IMR-90 (cell line): Measurements from ENCODE around the gene CD70. TPM values are rescaled to one million over a fixed set of nuclear protein-coding genes. Genes with fewer than 3 reads are reported as not detected.

Experiments
- ATAC-seq: fragments of 200-7000 bp; cut with Tn5 transposase; 2 replicates; pipeline ENCODE4 v1.9.1; 2020; ENCODE audit warnings: low read depth, mild to moderate bottlenecking, moderate library complexity
- BruUV-seq: library from RNA; stranded (reverse); fragments of 400-500 nt; replicated peaks from 2 replicates; lab custom pipeline; 2021; lab: Mats Ljungman, UMichigan
- CTCF ChIA-PET: fragments of 300-600 bp; formaldehyde crosslinking; extraction: SDS; loops from one replicate; lab custom pipeline; 2021; ENCODE audit warnings: antibody characterized with exemption; lab: Yijun Ruan, JAX
- POLR2A ChIA-PET: fragments of 300-600 bp; sonication (Branson Sonifier 250); formaldehyde crosslinking; loops from one replicate; lab custom pipeline; 2022; ENCODE audit warnings: antibody characterized with exemption; ENCODE audit not compliant: unreplicated experiment; lab: Charles Lee
- DNase-seq: peaks from one replicate; pipeline ENCODE4 v3.0.0; 2013
- H2AFZ ChIP-seq: replicated peaks from 2 replicates; pipeline ENCODE3; 2013; ENCODE audit warnings: low read length, mild to moderate bottlenecking; ENCODE audit not compliant: poor library complexity
- H2AK5ac ChIP-seq: 2 replicates; pipeline ENCODE4 v1.6.1; 2013; ENCODE audit warnings: low read depth, low read length, inconsistent platforms
- H2AK9ac ChIP-seq: replicated peaks from 2 replicates; pipeline ENCODE3; 2013; ENCODE audit warnings: mild to moderate bottlenecking, low read depth, low read length, moderate library complexity; ENCODE audit not compliant: poor library complexity
- H2BK120ac ChIP-seq: 2 replicates; pipeline ENCODE4 v1.6.1; 2013; ENCODE audit warnings: low read depth, low read length, inconsistent platforms
- H2BK15ac ChIP-seq: 3 replicates; pipeline ENCODE4 v1.6.1; 2013; ENCODE audit warnings: low read depth, low read length, inconsistent platforms
- H2BK20ac ChIP-seq: 2 replicates; pipeline ENCODE4 v1.6.1; 2013; ENCODE audit warnings: low read depth, mild to moderate bottlenecking, inconsistent platforms, low read length, moderate library complexity
- H2BK5ac ChIP-seq: 2 replicates; pipeline ENCODE4 v1.6.1; 2013; ENCODE audit warnings: mild to moderate bottlenecking, low read depth, low read length, inconsistent platforms; ENCODE audit not compliant: poor library complexity, severe bottlenecking
- H3K14ac ChIP-seq: replicated peaks from 2 replicates; pipeline ENCODE4 v1.6.1; 2013; ENCODE audit warnings: low read depth, low read length, inconsistent platforms
- H3K18ac ChIP-seq: 2 replicates; pipeline ENCODE4 v1.6.1; 2013; ENCODE audit warnings: low read depth, low read length, control low read depth
- H3K23ac ChIP-seq: 2 replicates; pipeline ENCODE4 v1.6.1; 2013; ENCODE audit warnings: low read depth, low read length, inconsistent platforms
- H3K27ac ChIP-seq: 2 replicates; pipeline ENCODE4 v1.5.1; 2013; ENCODE audit warnings: mild to moderate bottlenecking, control low read depth, low read length; ENCODE audit not compliant: insufficient read depth
- H3K27me3 ChIP-seq: 2 replicates; pipeline ENCODE4 v1.6.1; 2013; ENCODE audit warnings: low read length; ENCODE audit not compliant: control insufficient read depth, insufficient read depth
- H3K36me3 ChIP-seq: 2 replicates; pipeline ENCODE4 v1.6.1; 2013; ENCODE audit warnings: low read length, mixed read lengths; ENCODE audit not compliant: control insufficient read depth, insufficient read depth
- H3K4ac ChIP-seq: 2 replicates; pipeline ENCODE4 v1.6.1; 2013; ENCODE audit warnings: low read depth, low read length, inconsistent platforms
- H3K4me1 ChIP-seq: 2 replicates; pipeline ENCODE4 v1.6.1; 2013; ENCODE audit warnings: low read length, mixed read lengths; ENCODE audit not compliant: control insufficient read depth, insufficient read depth
- H3K4me2 ChIP-seq: 2 replicates; pipeline ENCODE4 v1.6.1; 2013; ENCODE audit warnings: low read depth, mild to moderate bottlenecking, control low read depth, low read length, moderate library complexity
- H3K4me3 ChIP-seq: 2 replicates; pipeline ENCODE4 v1.5.1; 2013; ENCODE audit warnings: low read depth, mild to moderate bottlenecking, control low read depth, low read length, moderate library complexity; ENCODE audit not compliant: insufficient read depth
- H3K56ac ChIP-seq: 2 replicates; pipeline ENCODE4 v1.6.1; 2013; ENCODE audit warnings: low read length, inconsistent platforms; ENCODE audit not compliant: insufficient read depth; ENCODE audit errors: extremely low read depth
- H3K79me1 ChIP-seq, 2 experiments: 2 replicates each; pipeline ENCODE4 v1.6.1; 2013; ENCODE audit warnings: low read length in 2 of 2, inconsistent platforms in 1 of 2, low read depth in 1 of 2
- H3K9ac ChIP-seq: 2 replicates; pipeline ENCODE4 v1.6.1; 2013; ENCODE audit warnings: low read depth, low read length, control low read depth
- H3K9me1 ChIP-seq: 2 replicates; pipeline ENCODE4 v1.6.1; 2013; ENCODE audit warnings: low read length, inconsistent platforms; ENCODE audit not compliant: insufficient read depth
- H3K9me3 ChIP-seq: 2 replicates; pipeline ENCODE4 v1.6.1; 2013; ENCODE audit warnings: low read length; ENCODE audit not compliant: control insufficient read depth, insufficient read depth
- H4K20me1 ChIP-seq: 2 replicates; pipeline ENCODE4 v1.6.1; 2013; ENCODE audit warnings: low read length, inconsistent platforms; ENCODE audit not compliant: insufficient read depth
- H4K5ac ChIP-seq: 2 replicates; pipeline ENCODE4 v1.6.1; 2013; ENCODE audit warnings: mild to moderate bottlenecking, low read depth, low read length, control low read depth
- H4K8ac ChIP-seq, 2 experiments: 2 replicates each; pipeline ENCODE4 v1.6.1; 2013; ENCODE audit warnings: low read depth in 2 of 2, low read length in 2 of 2, control low read depth in 1 of 2, inconsistent platforms in 1 of 2
- H4K91ac ChIP-seq: 2 replicates; pipeline ENCODE4 v1.6.1; 2013; ENCODE audit warnings: low read depth, low read length, inconsistent platforms; ENCODE audit not compliant: insufficient read depth
- BHLHE40 ChIP-seq: fragments of 150-350 bp; IDR thresholded peaks from 2 replicates; pipeline ENCODE4 v1.6.1; 2016; ENCODE audit warnings: mild to moderate bottlenecking, low read depth, low read length
- CEBPB ChIP-seq: IDR thresholded peaks from 2 replicates; pipeline ENCODE4 v1.6.1; 2012; ENCODE audit warnings: low read depth, low read length, improper control_type of control experiment
- CHD1 ChIP-seq: IDR thresholded peaks from 2 replicates; pipeline ENCODE4 v1.6.1; 2012; ENCODE audit warnings: low read depth, low read length, improper control_type of control experiment
- FOS ChIP-seq: fragments of 150-350 bp; IDR thresholded peaks from 2 replicates; pipeline ENCODE4 v1.6.1; 2016; ENCODE audit warnings: low read depth, low read length
- MAFK ChIP-seq: IDR thresholded peaks from 2 replicates; pipeline ENCODE4 v1.6.1; 2012; ENCODE audit warnings: low read depth, low read length, improper control_type of control experiment
- MAZ ChIP-seq: IDR thresholded peaks from 2 replicates; pipeline ENCODE4 v1.6.1; 2012; ENCODE audit warnings: low read depth, mild to moderate bottlenecking, low read length, improper control_type of control experiment, moderate library complexity, borderline replicate concordance
- MXI1 ChIP-seq: IDR thresholded peaks from 2 replicates; pipeline ENCODE4 v1.6.1; 2012; ENCODE audit warnings: low read depth, mild to moderate bottlenecking, low read length, moderate library complexity, borderline replicate concordance
- NFE2L2 ChIP-seq: fragments of 150-350 bp; IDR thresholded peaks from 2 replicates; pipeline ENCODE4 v1.6.1; 2016; ENCODE audit warnings: low read depth, mild to moderate bottlenecking, low read length
- POLR2A ChIP-seq: IDR thresholded peaks from 2 replicates; pipeline ENCODE4 v1.6.1; 2012; ENCODE audit warnings: mild to moderate bottlenecking, low read depth, low read length
- RAD21 ChIP-seq: IDR thresholded peaks from 2 replicates; pipeline ENCODE4 v1.6.1; 2012; ENCODE audit warnings: low read length, improper control_type of control experiment
- RCOR1 ChIP-seq: IDR thresholded peaks from 2 replicates; pipeline ENCODE4 v1.6.1; 2012; ENCODE audit warnings: mild to moderate bottlenecking, low read length, improper control_type of control experiment; ENCODE audit not compliant: insufficient replicate concordance
- RFX5 ChIP-seq: IDR thresholded peaks from 2 replicates; pipeline ENCODE4 v1.8.0; 2012; ENCODE audit warnings: low read depth, mild to moderate bottlenecking, low read length, moderate library complexity
- SMC3 ChIP-seq: fragments of 150-350 bp; IDR thresholded peaks from 2 replicates; pipeline ENCODE4 v1.6.1; 2016; ENCODE audit warnings: low read depth, mild to moderate bottlenecking, antibody characterized with exemption, low read length, moderate library complexity
- whole genome bisulfite sequencing, 2 experiments: methylation state at CpG; one replicate each; pipeline versions ENCODE4 v1.1.5 to v1.1.7; 2013; ENCODE audit warnings: missing lambda C conversion rate in 2 of 2; ENCODE audit not compliant: insufficient read length in 1 of 2; ENCODE audit errors: extremely low coverage in 2 of 2; 5-methylcytosine and 5-hydroxymethylcytosine counted together
- dilution Hi-C: fragments of 300-500 bp; cut with HindIII; formaldehyde crosslinking; loops from one replicate; pipeline ENCODE4 v1.14.3; 2018; ENCODE audit warnings: low sequenced_read_pairs; ENCODE audit not compliant: unreplicated experiment
- in situ Hi-C: fragments of 300-500 bp; cut with MboI; formaldehyde crosslinking; loops from 3 replicates; pipeline ENCODE4 v1.14.3; 2019; ENCODE audit warnings: low sequenced_read_pairs, inconsistent platforms, mixed read lengths
- intact Hi-C: fragments of 100-400 bp; cut with micrococcal nuclease; formaldehyde crosslinking; loops from 2 replicates; pipeline ENCODE4 v1.10.0; 2022
- polyA plus RNA-seq, 3 experiments: library from polyadenylated mRNA; depleted of rRNA; stranded (reverse); fragments of >200 nt; gene quantifications; 2 replicates each; pipeline ENCODE4 v1.2.3, GENCODE V29; 2012; ENCODE audit warnings: low replicate concordance in 1 of 3
- total RNA-seq: library from RNA; depleted of rRNA; stranded (reverse); fragments of >200 nt; gene quantifications from 2 replicates; pipeline ENCODE4 v1.2.3, GENCODE V29; 2012
- TF ChIP-seq, protein P1 (sequence below): fragments of 150-350 bp; IDR thresholded peaks from 2 replicates; pipeline ENCODE4 v1.6.1; 2016; ENCODE audit warnings: low read depth, mild to moderate bottlenecking, low read length, moderate library complexity, borderline replicate concordance
- TF ChIP-seq, protein P2 (sequence below): conservative IDR thresholded peaks from 2 replicates; pipeline ENCODE4 v1.5.1; 2012; ENCODE audit warnings: mild to moderate bottlenecking, low read depth, low read length, improper control_type of control experiment
- TF ChIP-seq, protein P3 (sequence below): fragments of 150-350 bp; IDR thresholded peaks from 2 replicates; pipeline ENCODE4 v1.6.1; 2017; ENCODE audit warnings: mild to moderate bottlenecking, antibody characterized with exemption, low read length, low read depth

CD70 gene
- total and polyA plus RNA-seq, 2 of the 4 experiments (the other 2 are of a cell fraction): not detected

DNA sequence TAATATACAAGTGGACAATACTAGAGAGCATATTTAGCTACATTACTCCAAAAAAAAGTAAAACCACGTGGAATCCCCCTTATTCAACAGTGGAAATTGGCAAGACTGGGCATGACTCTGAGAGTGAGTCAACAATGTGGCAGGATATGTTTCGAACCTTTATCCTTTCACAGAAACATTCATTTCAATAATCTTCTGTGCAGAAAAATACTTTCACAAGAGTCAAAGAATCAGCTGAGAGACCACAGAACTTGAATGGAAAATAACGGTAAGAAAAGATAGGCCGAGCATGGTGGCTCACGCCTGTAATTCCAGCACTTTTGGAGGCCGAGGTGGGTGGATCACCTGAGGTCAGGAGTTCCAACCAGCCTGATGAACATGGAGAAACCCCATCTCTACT lies 25.1 kb upstream of the CD70 start:
- Histone ChIP-seq H3K4me3 (no peak overlapping the region), H2BK15ac (no peak overlapping the region), H3K79me1 (no peaks in the 10 kb centered on the region), H3K27me3 (no peaks in the 10 kb centered on the region), H2AK9ac (no peak overlapping the region), H2AFZ (no peak overlapping the region), H2AK5ac (no peak overlapping the region), H3K4me1 (peaks cover 2% of the 10 kb centered on the region; the same call in 1 of the 2 replicates), H3K14ac (no peak overlapping the region), H3K56ac (no peak overlapping the region), H3K9ac (no peak overlapping the region), H3K9me3 (0 out of 2 replicates have a peak, but pooled peaks cover 3% of the 10 kb centered on the region), H4K5ac (no peak overlapping the region), H3K18ac (no peak overlapping the region), H3K4ac (no peak overlapping the region), H3K9me1 (no peaks in the 10 kb centered on the region), H4K91ac (no peak overlapping the region), H3K23ac (no peak overlapping the region), H2BK5ac (no peak overlapping the region), H2BK20ac (no peak overlapping the region), H3K36me3 (no peaks in the 10 kb centered on the region), H3K4me2 (no peak overlapping the region), H4K8ac (no peak overlapping the region), H3K27ac (no peak overlapping the region), H2BK120ac (no peak overlapping the region), H4K20me1 (no peaks in the 10 kb centered on the region)
- no peak for ATAC-seq
- TF ChIP-seq MAFK (no peak), RFX5 (no peak), CEBPB (no peak), POLR2A (no peak), MXI1 (no peak), RAD21 (no peak), FOS (no peak), BHLHE40 (no peak), MAZ (no peak), SMC3 (no peak), NFE2L2 (no peak), RCOR1 (no peak), CHD1 (no peak)
- TF ChIP-seq, protein P1, sequence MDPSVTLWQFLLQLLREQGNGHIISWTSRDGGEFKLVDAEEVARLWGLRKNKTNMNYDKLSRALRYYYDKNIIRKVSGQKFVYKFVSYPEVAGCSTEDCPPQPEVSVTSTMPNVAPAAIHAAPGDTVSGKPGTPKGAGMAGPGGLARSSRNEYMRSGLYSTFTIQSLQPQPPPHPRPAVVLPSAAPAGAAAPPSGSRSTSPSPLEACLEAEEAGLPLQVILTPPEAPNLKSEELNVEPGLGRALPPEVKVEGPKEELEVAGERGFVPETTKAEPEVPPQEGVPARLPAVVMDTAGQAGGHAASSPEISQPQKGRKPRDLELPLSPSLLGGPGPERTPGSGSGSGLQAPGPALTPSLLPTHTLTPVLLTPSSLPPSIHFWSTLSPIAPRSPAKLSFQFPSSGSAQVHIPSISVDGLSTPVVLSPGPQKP: no peak
- TF ChIP-seq, protein P2, sequence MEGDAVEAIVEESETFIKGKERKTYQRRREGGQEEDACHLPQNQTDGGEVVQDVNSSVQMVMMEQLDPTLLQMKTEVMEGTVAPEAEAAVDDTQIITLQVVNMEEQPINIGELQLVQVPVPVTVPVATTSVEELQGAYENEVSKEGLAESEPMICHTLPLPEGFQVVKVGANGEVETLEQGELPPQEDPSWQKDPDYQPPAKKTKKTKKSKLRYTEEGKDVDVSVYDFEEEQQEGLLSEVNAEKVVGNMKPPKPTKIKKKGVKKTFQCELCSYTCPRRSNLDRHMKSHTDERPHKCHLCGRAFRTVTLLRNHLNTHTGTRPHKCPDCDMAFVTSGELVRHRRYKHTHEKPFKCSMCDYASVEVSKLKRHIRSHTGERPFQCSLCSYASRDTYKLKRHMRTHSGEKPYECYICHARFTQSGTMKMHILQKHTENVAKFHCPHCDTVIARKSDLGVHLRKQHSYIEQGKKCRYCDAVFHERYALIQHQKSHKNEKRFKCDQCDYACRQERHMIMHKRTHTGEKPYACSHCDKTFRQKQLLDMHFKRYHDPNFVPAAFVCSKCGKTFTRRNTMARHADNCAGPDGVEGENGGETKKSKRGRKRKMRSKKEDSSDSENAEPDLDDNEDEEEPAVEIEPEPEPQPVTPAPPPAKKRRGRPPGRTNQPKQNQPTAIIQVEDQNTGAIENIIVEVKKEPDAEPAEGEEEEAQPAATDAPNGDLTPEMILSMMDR: no peak
- TF ChIP-seq, protein P3, sequence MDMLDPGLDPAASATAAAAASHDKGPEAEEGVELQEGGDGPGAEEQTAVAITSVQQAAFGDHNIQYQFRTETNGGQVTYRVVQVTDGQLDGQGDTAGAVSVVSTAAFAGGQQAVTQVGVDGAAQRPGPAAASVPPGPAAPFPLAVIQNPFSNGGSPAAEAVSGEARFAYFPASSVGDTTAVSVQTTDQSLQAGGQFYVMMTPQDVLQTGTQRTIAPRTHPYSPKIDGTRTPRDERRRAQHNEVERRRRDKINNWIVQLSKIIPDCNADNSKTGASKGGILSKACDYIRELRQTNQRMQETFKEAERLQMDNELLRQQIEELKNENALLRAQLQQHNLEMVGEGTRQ: no peak
- DNase-seq: no peak
- BruUV-seq: no TSS peak
- POLR2A ChIA-PET: no interaction called here
- in situ Hi-C loops (no loop called here), intact Hi-C loops (no loop called here), dilution Hi-C loops (no loop called here)
- CTCF ChIA-PET: no interaction called here
- WGBS, 2 experiments: no CpG with 5 or more reads among the region's 6 CpGs
